BJ (cell line): ENCODE results near the gene G6PC2. TPM values are rescaled to one million over a fixed set of nuclear protein-coding genes. Genes with fewer than 3 reads are reported as not detected.

Experiments used
- CTCF ChIA-PET: fragments of 350-600 bp; formaldehyde crosslinking; extraction: SDS; loops from one replicate; lab custom pipeline; 2021; ENCODE audit warnings: antibody characterized with exemption, inconsistent platforms; lab: Yijun Ruan, JAX
- POLR2A ChIA-PET: fragments of 300-600 bp; sonication (Branson Sonifier 250); formaldehyde crosslinking; extraction: SDS; loops from one replicate; lab custom pipeline; 2021; ENCODE audit warnings: antibody characterized with exemption; lab: Charles Lee
- DNase-seq: peaks from one replicate; pipeline ENCODE4 v3.0.0-alpha.2; 2011; ENCODE audit warnings: low read depth
- H3K27me3 ChIP-seq: 2 replicates; pipeline ENCODE4 v1.6.0; 2011; ENCODE audit warnings: low read length; ENCODE audit not compliant: control insufficient read depth, insufficient read depth
- H3K36me3 ChIP-seq: 2 replicates; pipeline ENCODE4 v1.5.1; 2011; ENCODE audit warnings: low read length; ENCODE audit not compliant: control insufficient read depth, insufficient read depth
- H3K4me3 ChIP-seq: 2 replicates; pipeline ENCODE4 v1.5.1; 2011; ENCODE audit warnings: low read depth, mild to moderate bottlenecking, control low read depth, low read length
- polyA plus RNA-seq: library from polyadenylated mRNA; depleted of rRNA; stranded (reverse); fragments of >200 nt; gene quantifications from 2 replicates; pipeline ENCODE4 v1.2.3, GENCODE V29; 2011
- TF ChIP-seq, protein P1 (sequence below): IDR thresholded peaks from 2 replicates; pipeline ENCODE4 v1.5.1; 2011; ENCODE audit warnings: low read depth, mild to moderate bottlenecking, control low read depth, inconsistent platforms, low read length, moderate library complexity; ENCODE audit not compliant: insufficient read depth

The G6PC2 gene
- polyA plus RNA-seq, 1 experiment: not detected

- TF ChIP-seq, protein P1, sequence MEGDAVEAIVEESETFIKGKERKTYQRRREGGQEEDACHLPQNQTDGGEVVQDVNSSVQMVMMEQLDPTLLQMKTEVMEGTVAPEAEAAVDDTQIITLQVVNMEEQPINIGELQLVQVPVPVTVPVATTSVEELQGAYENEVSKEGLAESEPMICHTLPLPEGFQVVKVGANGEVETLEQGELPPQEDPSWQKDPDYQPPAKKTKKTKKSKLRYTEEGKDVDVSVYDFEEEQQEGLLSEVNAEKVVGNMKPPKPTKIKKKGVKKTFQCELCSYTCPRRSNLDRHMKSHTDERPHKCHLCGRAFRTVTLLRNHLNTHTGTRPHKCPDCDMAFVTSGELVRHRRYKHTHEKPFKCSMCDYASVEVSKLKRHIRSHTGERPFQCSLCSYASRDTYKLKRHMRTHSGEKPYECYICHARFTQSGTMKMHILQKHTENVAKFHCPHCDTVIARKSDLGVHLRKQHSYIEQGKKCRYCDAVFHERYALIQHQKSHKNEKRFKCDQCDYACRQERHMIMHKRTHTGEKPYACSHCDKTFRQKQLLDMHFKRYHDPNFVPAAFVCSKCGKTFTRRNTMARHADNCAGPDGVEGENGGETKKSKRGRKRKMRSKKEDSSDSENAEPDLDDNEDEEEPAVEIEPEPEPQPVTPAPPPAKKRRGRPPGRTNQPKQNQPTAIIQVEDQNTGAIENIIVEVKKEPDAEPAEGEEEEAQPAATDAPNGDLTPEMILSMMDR: no peak
- no peak for DNase-seq
- Histone ChIP-seq H3K36me3 (no peaks in the 10 kb centered on the region), H3K27me3 (peaks cover 15% of the 10 kb centered on the region), H3K4me3 (no peak overlapping the region)
- CTCF ChIA-PET: no interaction called here
- POLR2A ChIA-PET: no interaction called here
These were observed 12.4 kb downstream of the G6PC2 start for GRCh38 chr2:168913495-168913894.

GRCh38 chr2:168915441-168916330 lies 14.6 kb downstream of the G6PC2 start:
- peaks cover 13% of the 10 kb centered on the region for H3K27me3 ChIP-seq
- TF ChIP-seq, protein P1: no peak
- H3K4me3 ChIP-seq: no peak overlapping the region
- no peaks in the 10 kb centered on the region for H3K36me3 ChIP-seq
- no peak for DNase-seq
- ChIA-PET POLR2A (no interaction called here), CTCF (interaction anchor here (1.1 to 1.4 kb wide), 3 partner anchors 142 to 569 kb away, joined by 3 to 5 read pairs (median 4); no protein-coding TSS in a partner anchor)

- Histone ChIP-seq H3K4me3 (no peak overlapping the region), H3K27me3 (peaks cover 13% of the 10 kb centered on the region), H3K36me3 (no peaks in the 10 kb centered on the region)
- POLR2A ChIA-PET: no interaction called here
- TF ChIP-seq, protein P1: no peak
- CTCF ChIA-PET: interaction anchor here (1.2 kb wide), 1 partner anchor 142 kb away, joined by 3 read pairs; no protein-coding TSS in a partner anchor
- DNase-seq: no peak
These were observed 15.2 kb downstream of the G6PC2 start for GRCh38 chr2:168916331-168916675.

GRCh38 chr2:168920504-168921157 lies 19.5 kb downstream of the G6PC2 start:
- Histone ChIP-seq H3K4me3 (no peak overlapping the region), H3K27me3 (0 out of 2 replicates have a peak, but pooled peaks cover 4% of the 10 kb centered on the region), H3K36me3 (no peaks in the 10 kb centered on the region)
- CTCF ChIA-PET: interaction anchor here (0.6 to 4.0 kb wide), 7 partner anchors 11 to 577 kb away, joined by 3 to 31 read pairs (median 4); no protein-coding TSS in a partner anchor
- POLR2A ChIA-PET: no interaction called here
- TF ChIP-seq, protein P1: peak; percentile 47
- DNase-seq: no peak
